Esophagus muscularis mucosa (tissue), 3 donors: ENCODE measurements around the gene ITGB5.

Source experiments
- CTCF ChIP-seq, 3 experiments: fragments of 200-600 bp in 2 of 3; fragments of 450-650 bp in 1 of 3; sonication (generic) in 2 of 3; IDR thresholded peaks; one replicate each; pipeline ENCODE4 v1.5.1; 2017 to 2019; ENCODE audit warnings: antibody characterized with exemption in 3 of 3, mild to moderate bottlenecking in 2 of 3, moderate library complexity in 1 of 3
- POLR2AphosphoS5 ChIP-seq, 2 donors: sonication (generic); formaldehyde crosslinking; IDR thresholded peaks; one replicate each; pipeline ENCODE4 v1.6.1; 2017; ENCODE audit warnings: antibody characterized with exemption in 2 of 2

- TF ChIP-seq CTCF (IDR thresholded peaks at IDR 0.05), result no peak
- TF ChIP-seq POLR2AphosphoS5 (IDR thresholded peaks at IDR 0.05), result no peak
Observed at GRCh38 chr3:124923833-124924232, 36.7 kb upstream of the ITGB5 start.
